Spinal cord (tissue), 10 donors: ENCODE measurements around the gene CYS1. TPM values are rescaled to one million over a fixed set of nuclear protein-coding genes. Genes with fewer than 3 reads are reported as not detected.
"Not testable (repeated sequence)": the region's sequence is repeated elsewhere in the genome, so short reads cannot be mapped to it uniquely, and the experiment has no call there.

Experiments used
- DNase-seq, 6 donors: peaks; one replicate each; pipeline versions ENCODE4 v3.0.0 to v3.0.0-alpha.2; 2013 to 2015; ENCODE audit warnings: low spot score in 6 of 6, low read depth in 4 of 6
- H3K27ac ChIP-seq: one replicate; pipeline ENCODE4 v1.5.1; 2013; ENCODE audit warnings: low read depth, low read length, control low read depth
- H3K27me3 ChIP-seq: one replicate; pipeline ENCODE4 v1.6.1; 2013; ENCODE audit warnings: low read length; ENCODE audit not compliant: control insufficient read depth, insufficient read depth
- H3K36me3 ChIP-seq: one replicate; pipeline ENCODE4 v1.6.1; 2013; ENCODE audit warnings: low read length; ENCODE audit not compliant: control insufficient read depth, insufficient read depth
- H3K4me1 ChIP-seq: one replicate; pipeline ENCODE4 v1.6.1; 2013; ENCODE audit warnings: low read length; ENCODE audit not compliant: control insufficient read depth, insufficient read depth
- H3K4me3 ChIP-seq: one replicate; pipeline ENCODE4 v1.5.1; 2013; ENCODE audit warnings: low read depth, low read length, control low read depth
- H3K9me3 ChIP-seq: one replicate; pipeline ENCODE4 v1.6.1; 2013; ENCODE audit warnings: low read length; ENCODE audit not compliant: control insufficient read depth, insufficient read depth
- WGBS: methylation state at CpG from one replicate; pipeline ENCODE4 v1.1.5; 2013; ENCODE audit warnings: missing lambda C conversion rate; ENCODE audit not compliant: insufficient coverage; 5-methylcytosine and 5-hydroxymethylcytosine counted together
- polyA plus RNA-seq, 2 donors: library from polyadenylated mRNA; unstranded; fragments of 120-200 nt; gene quantifications; one replicate each; pipeline ENCODE4 v1.2.1, GENCODE V29; 2013; ENCODE audit not compliant: insufficient read length in 2 of 2
- total RNA-seq, 2 donors: library from RNA; depleted of rRNA in 1 of 2; stranded (reverse); fragments of 120-200 nt in 1 of 2; fragments of >200 nt in 1 of 2; gene quantifications; one replicate each; pipeline versions ENCODE4 v1.2.3 to v1.2.4, GENCODE V29; 2013 to 2014
- donor health status: healthy.

Gene CYS1
- total and polyA plus RNA-seq, 4 donors = 2.0 to 4.1 (median 3.1) TPM

DNA sequence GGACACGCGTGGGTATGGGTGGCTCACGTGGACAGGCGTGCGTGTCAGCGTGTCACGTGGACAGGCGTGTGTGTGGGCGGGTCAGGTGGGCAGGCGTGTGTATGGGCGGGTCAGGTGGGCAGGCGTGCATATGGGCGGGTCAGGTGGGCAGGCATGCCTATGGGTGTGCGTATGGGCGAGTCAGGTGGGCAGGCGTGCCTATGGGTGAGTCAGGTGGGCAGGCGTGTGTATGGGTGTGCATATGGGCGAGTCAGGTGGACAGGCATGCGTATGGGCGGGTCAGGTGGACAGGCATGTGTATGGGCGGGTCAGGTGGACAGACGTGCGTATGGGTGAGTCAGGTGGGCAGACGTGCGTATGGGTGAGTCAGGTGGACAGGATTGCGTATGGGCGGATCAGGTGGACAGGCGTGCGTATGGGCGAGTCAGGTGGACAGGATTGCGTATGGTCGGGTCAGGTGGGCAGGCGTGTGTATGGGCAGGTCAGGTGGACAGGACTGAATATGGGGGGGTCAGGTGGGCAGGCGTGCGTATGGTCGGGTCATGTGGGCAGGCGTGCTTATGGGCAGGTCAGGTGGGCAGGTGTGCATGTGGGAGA, 67.7 kb downstream of the CYS1 start:
- not testable (repeated sequence) for H3K27ac ChIP-seq, H3K27me3 ChIP-seq, H3K9me3 ChIP-seq, H3K36me3 ChIP-seq, DNase-seq, H3K4me3 ChIP-seq
- WGBS = 95% methylated on average over 28 of the region's 37 CpGs
- peaks cover 19% of the 10 kb centered on the region for H3K4me1 ChIP-seq

DNA sequence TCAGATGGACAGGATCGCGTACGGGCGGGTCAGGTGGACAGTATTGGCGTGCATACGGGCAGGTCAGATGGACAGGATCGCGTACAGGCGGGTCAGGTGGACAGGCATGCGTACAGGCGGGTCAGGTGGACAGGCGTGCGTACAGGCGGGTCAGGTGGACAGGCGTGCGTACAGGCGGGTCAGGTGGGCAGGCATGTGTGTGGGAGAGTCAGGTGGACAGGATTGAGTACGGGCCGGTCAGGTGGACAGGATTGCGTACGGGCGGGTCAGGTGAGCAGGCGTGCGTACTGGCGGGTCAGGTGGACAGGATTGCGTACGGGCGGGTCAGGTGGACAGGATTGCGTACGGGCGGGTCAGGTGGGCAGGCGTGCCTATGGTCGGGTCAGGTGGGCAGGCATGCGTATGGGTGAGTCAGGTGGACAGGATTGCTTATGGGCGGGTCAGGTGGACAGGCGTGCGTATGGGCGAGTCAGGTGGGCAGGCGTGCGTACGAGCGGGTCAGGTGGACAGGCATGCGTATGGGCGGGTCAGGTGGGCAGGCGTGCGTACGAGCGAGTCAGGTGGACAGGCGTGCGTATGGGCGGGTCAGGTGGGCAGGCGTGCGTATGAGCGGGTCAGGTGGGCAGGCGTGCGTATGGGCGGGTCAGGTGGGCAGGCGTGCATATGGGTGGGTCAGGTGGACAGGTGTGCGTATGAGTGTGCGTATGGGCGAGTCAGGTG, 68.4 kb downstream of the CYS1 start:
- 93% methylated on average over 40 of the region's 61 CpGs for WGBS
- not testable (repeated sequence) for H3K4me3 ChIP-seq, H3K27me3 ChIP-seq, DNase-seq, H3K27ac ChIP-seq, H3K36me3 ChIP-seq, H3K9me3 ChIP-seq
- H3K4me1 ChIP-seq = peaks cover 23% of the 10 kb centered on the region

DNA sequence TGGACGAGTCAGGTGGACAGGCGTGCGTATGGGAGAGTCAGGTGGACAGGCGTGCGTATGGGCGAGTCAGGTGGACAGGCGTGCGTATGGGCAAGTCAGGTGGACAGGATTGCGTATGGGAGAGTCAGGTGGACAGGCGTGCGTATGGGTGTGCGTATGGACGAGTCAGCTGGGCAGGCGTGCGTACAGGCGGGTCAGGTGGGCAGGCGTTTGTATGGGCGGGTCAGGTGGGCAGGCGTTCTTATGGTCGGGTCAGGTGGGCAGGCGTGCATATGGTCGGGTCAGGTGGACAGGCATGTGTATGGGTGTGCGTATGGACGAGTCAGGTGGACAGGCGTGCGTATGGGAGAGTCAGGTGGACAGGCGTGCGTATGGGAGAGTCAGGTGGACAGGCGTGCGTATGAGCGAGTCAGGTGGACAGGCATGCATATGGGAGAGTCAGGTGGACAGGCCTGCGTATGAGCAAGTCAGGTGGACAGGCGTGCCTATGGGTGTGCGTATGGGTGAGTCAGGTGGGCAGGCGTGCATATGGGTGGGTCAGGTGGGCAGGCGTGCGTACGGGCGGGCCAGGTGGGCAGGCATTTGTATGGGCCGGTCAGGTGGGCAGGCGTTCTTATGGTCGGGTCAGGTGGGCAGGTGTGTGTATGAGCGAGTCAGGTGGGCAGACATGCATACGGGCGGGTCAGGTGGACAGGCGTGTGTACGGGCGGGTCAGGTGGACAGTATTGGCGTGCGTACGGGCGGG, 69.2 kb downstream of the CYS1 start:
- not testable (repeated sequence) for H3K27ac ChIP-seq, DNase-seq, H3K27me3 ChIP-seq, H3K36me3 ChIP-seq, H3K4me3 ChIP-seq, H3K9me3 ChIP-seq
- peaks cover 26% of the 10 kb centered on the region for H3K4me1 ChIP-seq
- 98% methylated on average over 47 of the region's 52 CpGs for WGBS

DNA sequence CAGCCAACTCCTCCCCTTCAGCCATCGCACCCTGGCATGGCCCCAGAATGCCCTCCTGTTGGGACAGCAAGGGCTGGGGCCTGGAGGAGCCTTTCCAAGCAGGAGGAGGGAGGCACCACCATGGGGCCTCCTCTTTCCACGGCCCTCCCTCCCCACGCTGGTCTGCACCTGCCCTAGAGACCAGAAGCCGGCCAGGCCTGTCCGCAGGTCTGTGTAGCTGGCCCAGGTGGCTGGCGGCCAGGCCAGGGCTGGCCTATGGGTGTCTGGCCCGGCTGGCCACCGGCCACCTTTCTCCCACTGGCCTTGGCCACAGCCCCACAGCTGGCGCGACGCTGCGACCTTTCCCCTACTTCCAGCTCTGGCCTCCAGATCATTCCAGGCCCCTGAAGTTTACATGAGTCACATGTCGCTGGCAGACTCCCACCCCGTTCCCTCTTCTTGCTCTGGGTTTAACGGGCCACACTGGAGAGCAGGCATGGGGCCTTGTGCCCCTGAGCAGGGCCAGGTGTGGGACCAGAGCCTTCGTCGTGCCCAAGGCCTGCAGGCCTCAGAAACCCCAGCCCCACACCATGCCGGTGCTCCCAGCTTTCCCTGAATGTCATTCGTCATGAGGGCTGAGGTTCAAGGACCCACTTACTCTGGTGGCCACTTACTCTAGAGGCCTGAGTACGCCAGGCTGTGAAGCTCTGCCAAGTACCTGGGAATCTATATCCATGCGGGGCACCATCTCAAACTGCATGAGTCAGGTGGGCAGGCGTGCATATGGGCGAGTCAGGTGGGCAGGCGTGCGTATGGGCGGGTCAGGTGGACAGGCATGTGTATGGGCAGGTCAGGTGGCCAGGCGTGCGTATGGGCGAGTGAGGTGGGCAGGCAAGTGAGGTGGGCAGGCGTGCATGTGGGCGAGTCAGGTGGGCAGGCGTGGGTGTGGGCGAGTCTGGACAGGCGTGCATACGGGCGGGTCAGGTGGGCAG, 70.1 kb downstream of the CYS1 start:
- H3K27ac ChIP-seq = no peak overlapping the region
- peaks cover 7% of the 10 kb centered on the region for H3K27me3 ChIP-seq
- WGBS = 82% methylated on average over 36 of the region's 36 CpGs
- H3K9me3 ChIP-seq = no peaks in the 10 kb centered on the region
- H3K4me3 ChIP-seq = no peak overlapping the region
- no peaks in the 10 kb centered on the region for H3K36me3 ChIP-seq
- H3K4me1 ChIP-seq = peaks cover 26% of the 10 kb centered on the region
- DNase-seq = peak in 1 of 6 donors; percentile 52

DNA sequence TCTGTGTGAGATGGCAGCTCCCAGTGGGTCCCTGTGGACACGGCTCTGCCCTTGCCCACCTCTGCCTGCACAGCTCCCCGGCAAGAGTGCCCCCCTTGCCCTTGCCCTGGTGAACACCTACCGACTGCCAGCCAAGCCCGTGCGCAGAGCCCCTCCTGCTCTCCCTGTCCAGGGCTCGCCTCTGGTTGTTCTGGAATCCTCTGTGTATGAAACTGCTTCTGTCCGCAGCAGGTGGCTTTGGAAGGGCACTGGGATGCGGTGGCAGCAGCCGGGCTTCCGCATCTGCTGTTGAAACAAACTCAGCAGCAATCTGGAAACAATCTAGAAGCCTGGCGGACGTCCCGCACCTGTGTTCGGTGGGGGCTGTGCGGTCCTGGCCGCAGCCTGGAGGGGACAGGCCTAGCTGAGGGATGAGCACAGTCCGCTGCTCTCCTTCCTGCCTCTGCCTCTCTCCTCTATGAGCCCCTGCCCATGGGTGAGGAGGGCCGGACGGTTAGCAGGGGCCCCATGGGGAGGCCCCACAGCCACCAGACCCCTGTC, 70.9 kb downstream of the CYS1 start:
- no peak overlapping the region for H3K4me3 ChIP-seq
- WGBS = 81% methylated on average over 17 of the region's 19 CpGs
- H3K9me3 ChIP-seq = no peaks in the 10 kb centered on the region
- peaks cover 7% of the 10 kb centered on the region for H3K27me3 ChIP-seq
- no peak overlapping the region for H3K27ac ChIP-seq
- H3K4me1 ChIP-seq = peaks cover 26% of the 10 kb centered on the region
- H3K36me3 ChIP-seq = no peaks in the 10 kb centered on the region
- DNase-seq = no peak

DNA sequence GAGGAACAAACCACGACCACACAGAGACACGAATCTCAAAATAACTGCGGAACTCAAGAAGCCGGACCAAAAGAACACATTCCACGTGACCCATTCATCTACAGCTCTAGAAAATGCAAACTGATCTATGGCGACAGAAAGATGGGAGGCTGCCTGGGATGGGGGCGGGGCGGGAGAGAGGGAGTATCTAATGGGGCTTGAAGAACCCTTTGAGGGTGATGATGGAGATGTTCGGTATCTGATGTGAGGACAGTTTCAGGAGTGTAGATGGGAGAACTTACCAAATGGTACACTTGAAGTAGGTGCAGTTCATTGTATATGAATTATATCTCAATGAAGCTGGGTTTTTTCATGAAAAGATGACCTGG, 71.4 kb downstream of the CYS1 start:
- Histone ChIP-seq H3K27ac (no peak overlapping the region), H3K9me3 (no peaks in the 10 kb centered on the region), H3K36me3 (peaks cover 2% of the 10 kb centered on the region), H3K4me3 (no peak overlapping the region), H3K27me3 (peaks cover 7% of the 10 kb centered on the region), H3K4me1 (peaks cover 26% of the 10 kb centered on the region)
- no peak for DNase-seq
- 85% methylated on average over 5 of the region's 9 CpGs for WGBS

DNA sequence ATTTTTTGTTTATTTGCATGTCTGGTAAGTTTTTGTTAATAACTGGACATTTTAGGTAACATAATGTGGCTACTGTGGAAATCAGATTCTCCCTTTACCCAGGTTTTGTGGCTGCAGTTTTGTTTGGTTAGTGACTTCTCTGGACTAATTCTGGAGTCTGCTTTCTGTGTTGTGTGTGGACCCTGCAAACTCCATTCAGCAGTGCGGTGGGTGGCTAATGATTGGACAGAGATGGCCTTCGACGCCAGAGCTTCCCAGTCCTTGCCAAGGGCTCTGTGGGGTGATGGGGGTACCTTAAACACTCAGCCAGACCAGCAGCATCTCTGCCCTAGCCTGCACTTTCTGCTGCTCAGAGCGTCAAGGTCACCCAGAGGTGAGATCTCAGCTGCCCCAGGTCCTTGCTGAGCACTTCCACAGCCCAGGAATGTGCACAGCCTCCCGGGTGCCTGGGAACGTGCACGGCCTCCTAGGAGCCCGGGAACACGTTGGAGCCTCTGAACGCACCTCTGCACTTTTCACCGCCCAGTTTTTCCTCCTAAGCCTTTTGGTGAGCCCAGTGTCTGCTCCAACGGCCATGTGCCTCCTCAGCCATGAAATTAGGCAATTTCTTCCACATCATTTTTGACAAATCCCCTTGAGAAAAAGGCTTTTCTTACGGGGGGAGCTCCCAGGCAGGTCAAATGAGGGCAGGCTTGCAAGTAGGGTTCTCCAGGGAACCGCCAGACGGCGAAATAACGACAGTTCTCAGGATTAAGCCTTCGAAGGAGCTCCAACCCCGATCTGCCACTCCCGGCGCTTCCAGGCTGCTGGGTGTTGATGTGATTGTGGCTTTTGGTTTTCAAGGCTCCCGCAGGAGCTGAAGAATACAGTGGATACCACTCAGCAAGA, 72.0 kb downstream of the CYS1 start:
- WGBS = 63% methylated on average over 16 of the region's 22 CpGs

DNA sequence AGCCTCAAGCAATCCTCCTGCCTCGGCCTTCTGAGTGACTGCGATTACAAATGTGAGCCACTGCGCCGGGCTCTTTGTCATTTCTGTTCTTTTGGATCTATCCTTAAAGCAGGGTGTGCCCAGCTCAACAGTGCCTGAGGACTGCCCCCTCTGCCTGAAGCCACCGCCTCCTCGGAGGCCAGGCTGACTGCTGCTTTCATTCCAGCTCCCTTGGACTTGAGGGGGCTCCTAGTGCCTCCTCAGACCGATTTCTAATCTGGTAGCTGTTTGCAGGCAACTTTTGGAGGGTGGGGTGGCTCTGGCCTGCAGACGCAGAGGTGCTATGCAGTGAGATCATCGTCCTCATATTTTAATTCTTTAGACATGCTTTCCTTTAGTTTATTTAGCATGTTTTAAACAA, 72.8 kb downstream of the CYS1 start:
- 84% methylated on average over 6 of the region's 9 CpGs for WGBS
- no peak for DNase-seq
- H3K27ac ChIP-seq = no peak overlapping the region

More for the DNA sequence above, 72.0 kb downstream of the CYS1 start:
- H3K9me3 ChIP-seq = no peaks in the 10 kb centered on the region
- H3K27me3 ChIP-seq = peaks cover 7% of the 10 kb centered on the region
- no peak overlapping the region for H3K4me3 ChIP-seq
- no peak overlapping the region for H3K27ac ChIP-seq
- peaks cover 26% of the 10 kb centered on the region for H3K4me1 ChIP-seq
- DNase-seq = no peak
- H3K36me3 ChIP-seq = peaks cover 3% of the 10 kb centered on the region

More for the DNA sequence above, 72.8 kb downstream of the CYS1 start:
- H3K36me3 ChIP-seq = peaks cover 7% of the 10 kb centered on the region
- H3K4me3 ChIP-seq = no peak overlapping the region
- H3K9me3 ChIP-seq = no peaks in the 10 kb centered on the region
- H3K27me3 ChIP-seq = peaks cover 7% of the 10 kb centered on the region
- H3K4me1 ChIP-seq = peaks cover 26% of the 10 kb centered on the region
